Adipose tissue (tissue), 3 donors: ENCODE measurements around the gene COL11A2. TPM values are rescaled to one million over a fixed set of nuclear protein-coding genes. Genes with fewer than 3 reads are reported as not detected.

ENCODE experiments used
- polyA plus RNA-seq, 3 donors: library from polyadenylated mRNA; stranded (reverse); fragments of 200-250 nt; gene quantifications; one replicate each; pipeline ENCODE4 v1.2.3, GENCODE V29; 2013
- donor health status: healthy with polysubstance abuse.
- donor health status: Bipolar disorder and iron deficiency.
- donor health status: healthy.

COL11A2 gene
- polyA plus RNA-seq, 3 donors, result 0.28 to 2.6 (median 0.88) TPM

Other genes starting within 250 kb of the COL11A2 start
- 10 to 100 TPM; 14.2 to 70.0 (median 55.4) TPM for gene HLA-DMA, start 239.4 kb downstream of the COL11A2 start, polyA plus RNA-seq
- gene BRD2, start 223.9 kb downstream of the COL11A2 start, polyA plus RNA-seq, result 100 to 1,000 TPM in 2 of 3 donors, 10 to 100 TPM in 1; 83.9 to 118 (median 116) TPM
- 1 to 10 TPM; 1.5 to 3.3 (median 1.6) TPM for gene HLA-DOA, start 182.9 kb downstream of the COL11A2 start, polyA plus RNA-seq
- 10 to 100 TPM; 10.4 to 50.7 (median 20.9) TPM for gene HLA-DPA1, start 118.8 kb downstream of the COL11A2 start, polyA plus RNA-seq
- 10 to 100 TPM; 26.1 to 49.8 (median 48.0) TPM for gene HLA-DPB1, start 116.5 kb downstream of the COL11A2 start, polyA plus RNA-seq
- 10 to 100 TPM; 22.7 to 31.3 (median 29.6) TPM for gene RXRB, start 8.2 kb upstream of the COL11A2 start, polyA plus RNA-seq
- gene SLC39A7, start 8.4 kb upstream of the COL11A2 start, polyA plus RNA-seq, result 100 to 1,000 TPM in 1 of 3 donors, 10 to 100 TPM in 2; 51.4 to 112 (median 72.1) TPM
- gene HSD17B8, start 12.2 kb upstream of the COL11A2 start, polyA plus RNA-seq, result 10 to 100 TPM in 2 of 3 donors, 1 to 10 TPM in 1; 5.7 to 51.7 (median 14.4) TPM
- gene RING1, start 16.0 kb upstream of the COL11A2 start, polyA plus RNA-seq, result 10 to 100 TPM; 23.7 to 42.5 (median 40.5) TPM
- gene VPS52, start 79.4 kb upstream of the COL11A2 start, polyA plus RNA-seq, result 10 to 100 TPM; 34.7 to 40.3 (median 36.9) TPM
- gene RPS18, start 79.6 kb upstream of the COL11A2 start, polyA plus RNA-seq, result 1,000 to 10,000 TPM; 3,971 to 5,636 (median 5,545) TPM
- gene B3GALT4, start 84.7 kb upstream of the COL11A2 start, polyA plus RNA-seq, result 1 to 10 TPM; 4.0 to 9.3 (median 8.5) TPM
- gene WDR46, start 96.8 kb upstream of the COL11A2 start, polyA plus RNA-seq, result 10 to 100 TPM; 27.5 to 47.4 (median 42.7) TPM
- 100 to 1,000 TPM in 1 of 3 donors, 10 to 100 TPM in 2; 47.0 to 131 (median 77.7) TPM for gene PFDN6, start 97.1 kb upstream of the COL11A2 start, polyA plus RNA-seq
- gene RGL2, start 106.5 kb upstream of the COL11A2 start, polyA plus RNA-seq, result 10 to 100 TPM; 33.1 to 64.3 (median 49.0) TPM
- 10 to 100 TPM; 14.2 to 29.9 (median 26.3) TPM for gene TAPBP, start 121.6 kb upstream of the COL11A2 start, polyA plus RNA-seq
- gene ZBTB22, start 125.3 kb upstream of the COL11A2 start, polyA plus RNA-seq, result 10 to 100 TPM in 2 of 3 donors, 1 to 10 TPM in 1; 8.9 to 13.5 (median 13.4) TPM
- gene DAXX, start 130.5 kb upstream of the COL11A2 start, polyA plus RNA-seq, result 10 to 100 TPM; 19.6 to 35.4 (median 34.0) TPM
- gene KIFC1, start 199.4 kb upstream of the COL11A2 start, polyA plus RNA-seq, result under 1 TPM; 0.55 to 0.56 (median 0.56) TPM
- gene PHF1, start 218.5 kb upstream of the COL11A2 start, polyA plus RNA-seq, result 100 to 1,000 TPM in 1 of 3 donors, 10 to 100 TPM in 2; 52.3 to 106 (median 73.9) TPM
- gene CUTA, start 225.6 kb upstream of the COL11A2 start, polyA plus RNA-seq, result 100 to 1,000 TPM; 123 to 153 (median 148) TPM
- gene SYNGAP1, start 227.6 kb upstream of the COL11A2 start, polyA plus RNA-seq, result 10 to 100 TPM in 1 of 3 donors, 1 to 10 TPM in 2; 4.2 to 16.1 (median 7.2) TPM